Measurements from ENCODE around the gene TCF7L1. TPM values are rescaled to one million over a fixed set of nuclear protein-coding genes. Genes with fewer than 3 reads are reported as not detected.

Gene TCF7L1
- total and polyA plus RNA-seq, 9 of the 15 experiments (the other 6 are each of a cell fraction or from before 2014, with no cell fraction given) = 0.03 to 0.11 (median 0.07) TPM; not detected in 5

DNA sequence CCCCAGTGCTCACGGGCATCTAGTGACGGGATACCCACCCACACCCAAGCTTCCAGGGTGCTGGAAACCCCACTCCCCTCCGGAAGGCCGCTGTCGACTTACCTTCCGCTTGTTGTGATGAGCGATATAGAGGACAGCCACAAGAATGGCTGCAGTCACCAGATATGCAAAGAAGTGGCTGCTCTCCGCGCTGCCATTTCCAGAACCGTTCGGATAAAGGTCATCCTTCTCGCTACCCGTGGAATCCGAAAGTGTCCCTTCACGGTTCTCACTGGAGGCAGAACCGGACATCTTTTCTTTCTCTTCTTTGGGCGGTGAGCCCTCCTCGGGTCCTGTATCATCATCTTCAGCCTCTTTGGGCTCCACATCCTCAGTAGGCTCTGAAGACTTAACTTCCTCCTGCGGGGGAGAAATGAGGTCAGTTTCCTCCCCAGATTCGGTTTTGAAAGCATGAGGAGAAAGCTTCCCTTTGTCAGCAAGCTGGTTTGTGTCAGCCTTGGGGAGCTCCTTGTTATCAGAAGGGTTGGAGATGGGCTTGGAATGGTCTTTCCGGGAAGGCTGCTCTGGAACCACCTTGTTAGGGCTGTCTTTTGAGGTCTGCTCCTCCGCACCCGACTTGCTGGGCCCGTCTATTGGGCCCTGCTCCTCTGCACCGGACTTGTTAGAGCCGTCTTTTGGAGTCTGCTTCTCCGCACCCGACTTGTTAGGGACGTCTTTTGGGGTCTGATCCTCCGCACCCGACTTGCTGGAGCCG lies 193.4 kb downstream of the TCF7L1 start (continued):
- TF ChIP-seq NFIC (IDR thresholded peaks at IDR 0.05) (0 out of 2 replicates have a peak, but pooled peaks have one; percentile 4), CTBP1 (IDR thresholded peaks at IDR 0.05; ENCODE audit: borderline replicate concordance) (peak; percentile 86), ZFP1 (CRISPR knock-in tag; IDR thresholded peaks at IDR 0.05) (no peak), ZBTB26 (CRISPR knock-in tag; IDR thresholded peaks at IDR 0.05) (no peak), LCOR (CRISPR knock-in tag; IDR thresholded peaks at IDR 0.05) (peak; percentile 43; the same call in 1 of the 2 replicates), MTA3 (IDR thresholded peaks at IDR 0.05; ENCODE audit: borderline replicate concordance) (0 out of 2 replicates have a peak, but pooled peaks have one; percentile 45), SMAD4 (CRISPR knock-in tag; conservative IDR thresholded peaks at IDR 0.05) (peak; percentile 47; the same call in 1 of the 2 replicates), NCOA1 (IDR thresholded peaks at IDR 0.05; ENCODE audit: low read depth) (no peak), ATF7 (IDR thresholded peaks at IDR 0.05) (peak; percentile 61; the same call in 1 of the 2 replicates), L3MBTL2 (IDR thresholded peaks at IDR 0.05) (0 out of 2 replicates have a peak, but pooled peaks have one; percentile 30), TEAD1 (CRISPR knock-in tag; IDR thresholded peaks at IDR 0.05) (0 out of 4 replicates have a peak, but pooled peaks of 1 of the 2 experiments have one; percentile 3), BMI1 (IDR thresholded peaks at IDR 0.05; ENCODE audit: low read length) (no peak), EP400 (IDR thresholded peaks at IDR 0.05) (peak; percentile 59), KDM2B (CRISPR knock-in tag; IDR thresholded peaks at IDR 0.05) (no peak), SMARCA4 (IDR thresholded peaks at IDR 0.05) (peak; percentile 55; the same call in 1 of the 2 replicates), ZFP30 (CRISPR knock-in tag; IDR thresholded peaks at IDR 0.05; ENCODE audit: borderline replicate concordance) (no peak), EP300 (IDR thresholded peaks at IDR 0.05; ENCODE audit: low read length) (peak; percentile 72), GABPA (tag; conservative IDR thresholded peaks at IDR 0.05; ENCODE audit: low read depth) (peak; percentile 48; the same call in 1 of the 2 replicates)
- TF ChIP-seq, protein P1, sequence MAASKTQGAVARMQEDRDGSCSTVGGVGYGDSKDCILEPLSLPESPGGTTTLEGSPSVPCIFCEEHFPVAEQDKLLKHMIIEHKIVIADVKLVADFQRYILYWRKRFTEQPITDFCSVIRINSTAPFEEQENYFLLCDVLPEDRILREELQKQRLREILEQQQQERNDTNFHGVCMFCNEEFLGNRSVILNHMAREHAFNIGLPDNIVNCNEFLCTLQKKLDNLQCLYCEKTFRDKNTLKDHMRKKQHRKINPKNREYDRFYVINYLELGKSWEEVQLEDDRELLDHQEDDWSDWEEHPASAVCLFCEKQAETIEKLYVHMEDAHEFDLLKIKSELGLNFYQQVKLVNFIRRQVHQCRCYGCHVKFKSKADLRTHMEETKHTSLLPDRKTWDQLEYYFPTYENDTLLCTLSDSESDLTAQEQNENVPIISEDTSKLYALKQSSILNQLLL (CRISPR knock-in tag; IDR thresholded peaks at IDR 0.05; ENCODE audit: borderline replicate concordance) = no peak
- TF ChIP-seq, protein P2, sequence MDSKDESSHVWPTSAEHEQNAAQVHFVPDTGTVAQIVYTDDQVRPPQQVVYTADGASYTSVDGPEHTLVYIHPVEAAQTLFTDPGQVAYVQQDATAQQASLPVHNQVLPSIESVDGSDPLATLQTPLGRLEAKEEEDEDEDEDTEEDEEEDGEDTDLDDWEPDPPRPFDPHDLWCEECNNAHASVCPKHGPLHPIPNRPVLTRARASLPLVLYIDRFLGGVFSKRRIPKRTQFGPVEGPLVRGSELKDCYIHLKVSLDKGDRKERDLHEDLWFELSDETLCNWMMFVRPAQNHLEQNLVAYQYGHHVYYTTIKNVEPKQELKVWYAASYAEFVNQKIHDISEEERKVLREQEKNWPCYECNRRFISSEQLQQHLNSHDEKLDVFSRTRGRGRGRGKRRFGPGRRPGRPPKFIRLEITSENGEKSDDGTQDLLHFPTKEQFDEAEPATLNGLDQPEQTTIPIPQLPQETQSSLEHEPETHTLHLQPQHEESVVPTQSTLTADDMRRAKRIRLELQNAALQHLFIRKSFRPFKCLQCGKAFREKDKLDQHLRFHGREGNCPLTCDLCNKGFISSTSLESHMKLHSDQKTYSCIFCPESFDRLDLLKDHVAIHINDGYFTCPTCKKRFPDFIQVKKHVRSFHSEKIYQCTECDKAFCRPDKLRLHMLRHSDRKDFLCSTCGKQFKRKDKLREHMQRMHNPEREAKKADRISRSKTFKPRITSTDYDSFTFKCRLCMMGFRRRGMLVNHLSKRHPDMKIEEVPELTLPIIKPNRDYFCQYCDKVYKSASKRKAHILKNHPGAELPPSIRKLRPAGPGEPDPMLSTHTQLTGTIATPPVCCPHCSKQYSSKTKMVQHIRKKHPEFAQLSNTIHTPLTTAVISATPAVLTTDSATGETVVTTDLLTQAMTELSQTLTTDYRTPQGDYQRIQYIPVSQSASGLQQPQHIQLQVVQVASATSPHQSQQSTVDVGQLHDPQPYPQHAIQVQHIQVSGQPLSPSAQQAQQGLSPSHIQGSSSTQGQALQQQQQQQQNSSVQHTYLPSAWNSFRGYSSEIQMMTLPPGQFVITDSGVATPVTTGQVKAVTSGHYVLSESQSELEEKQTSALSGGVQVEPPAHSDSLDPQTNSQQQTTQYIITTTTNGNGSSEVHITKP (IDR thresholded peaks at IDR 0.05; ENCODE audit: partially characterized antibody) = peak; percentile 27
- TF ChIP-seq, protein P3, sequence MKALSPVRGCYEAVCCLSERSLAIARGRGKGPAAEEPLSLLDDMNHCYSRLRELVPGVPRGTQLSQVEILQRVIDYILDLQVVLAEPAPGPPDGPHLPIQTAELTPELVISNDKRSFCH (CRISPR knock-in tag; IDR thresholded peaks at IDR 0.05) = no peak
- TF ChIP-seq, protein P3 (tag; IDR thresholded peaks at IDR 0.05) = peak; percentile 86

Measured in K562 (cell line).